Fibroblast of villous mesenchyme (primary cell): ENCODE measurements around the gene TMED1. TPM values are rescaled to one million over a fixed set of nuclear protein-coding genes. Genes with fewer than 3 reads are reported as not detected.
"Not testable (repeated sequence)": the region's sequence is repeated elsewhere in the genome, so short reads cannot be mapped to it uniquely, and the experiment has no call there.

Source experiments
- DNase-seq: peaks from one replicate; pipeline ENCODE4 v3.0.0-alpha.2; 2010; ENCODE audit warnings: low read depth
- H3K4me3 ChIP-seq: 2 replicates; pipeline ENCODE4 v1.5.1; 2011; ENCODE audit warnings: low read depth, mild to moderate bottlenecking, low read length
- CTCF ChIP-seq: IDR thresholded peaks from 2 replicates; pipeline ENCODE4 v1.5.1; 2012; ENCODE audit warnings: low read depth, mild to moderate bottlenecking, low read length; ENCODE audit not compliant: insufficient read depth
- total RNA-seq: library from RNA; depleted of rRNA; stranded (reverse); fragments of >200 nt; gene quantifications from 2 replicates; pipeline ENCODE4 v1.2.3, GENCODE V29; 2012

TMED1 gene
- total RNA-seq, 1 donor, result 46.6 TPM

DNA sequence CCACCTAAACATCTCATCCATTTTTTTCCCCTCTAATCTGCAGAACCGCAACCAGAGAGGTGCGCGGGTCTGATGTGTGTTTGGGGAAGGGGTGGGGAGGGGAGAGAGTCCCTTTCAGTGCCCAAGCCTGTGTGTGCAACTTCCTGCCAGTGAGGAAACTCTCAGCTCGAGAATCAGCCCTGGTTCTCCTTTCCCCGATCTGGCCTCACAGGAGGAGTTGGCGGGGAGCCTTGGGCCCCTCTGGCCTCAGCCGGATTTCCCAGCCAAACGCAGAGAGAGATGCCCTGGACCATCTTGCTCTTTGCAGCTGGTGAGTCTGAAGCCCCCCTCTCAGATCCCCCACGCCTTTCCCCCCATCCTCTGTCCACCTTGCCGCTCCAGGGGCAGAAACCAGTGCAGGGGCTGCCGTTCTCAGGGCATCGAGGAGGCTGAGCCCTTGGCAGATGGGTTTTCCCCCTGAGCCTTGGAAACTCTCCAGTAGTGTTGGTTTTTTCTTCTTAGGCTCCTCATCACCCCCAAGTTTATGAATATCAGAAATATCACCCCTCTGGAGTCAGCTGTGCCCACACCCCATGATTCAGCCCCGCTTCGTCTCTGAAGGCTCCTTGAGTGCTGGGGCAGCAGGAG, 12.3 kb upstream of the TMED1 start, which contains the start of gene C19orf38:
Gene C19orf38 (plus strand): TSS at position 186 of the 627 bp plus-strand sequence. CDS start 94 bp downstream, at position 280.
- DNase-seq, result no peak
- TF ChIP-seq CTCF, result no peak
- no peak within 1 kb of the TSS for H3K4me3 ChIP-seq

DNA sequence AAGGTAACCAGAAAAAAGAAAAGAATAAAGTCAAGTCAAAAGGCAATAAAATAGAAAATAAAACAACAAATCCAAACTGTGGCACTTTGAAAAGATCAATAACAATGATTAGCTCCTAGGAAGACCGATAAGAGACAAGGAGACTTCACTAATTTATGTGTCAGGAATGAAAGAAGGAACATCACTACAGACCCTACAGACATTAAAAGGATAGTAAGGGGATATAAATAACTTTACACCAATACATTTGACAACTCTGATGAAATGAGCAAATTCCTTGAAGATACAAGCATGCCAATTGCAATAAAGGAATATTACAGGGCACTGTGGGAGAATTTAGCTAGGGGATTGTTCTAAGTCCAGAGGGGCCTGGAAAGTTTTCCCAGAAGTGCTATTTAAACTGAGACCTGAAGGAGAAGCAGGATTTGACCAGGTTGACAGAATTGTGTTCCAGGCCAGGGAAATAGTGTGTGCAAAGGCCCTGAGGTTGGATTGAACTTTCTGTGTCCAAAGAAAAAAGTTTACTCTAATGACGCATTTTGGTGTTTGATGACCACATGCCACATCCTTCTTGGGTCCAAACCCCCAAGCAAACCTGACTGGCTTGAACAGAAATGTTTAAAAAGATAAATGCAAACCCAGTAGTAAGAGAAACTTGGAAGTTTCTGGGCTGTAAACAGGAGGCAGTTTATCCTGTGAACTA, 10.6 kb upstream of the TMED1 start:
- DNase-seq, result no peak
- H3K4me3 ChIP-seq, result no peak overlapping the region
- TF ChIP-seq CTCF, result no peak

- no peak overlapping the region for H3K4me3 ChIP-seq
- no peak for TF ChIP-seq CTCF
- DNase-seq, result no peak
These were observed 6.8 kb upstream of the TMED1 start for GRCh38 chr19:10842788-10843187.

DNA sequence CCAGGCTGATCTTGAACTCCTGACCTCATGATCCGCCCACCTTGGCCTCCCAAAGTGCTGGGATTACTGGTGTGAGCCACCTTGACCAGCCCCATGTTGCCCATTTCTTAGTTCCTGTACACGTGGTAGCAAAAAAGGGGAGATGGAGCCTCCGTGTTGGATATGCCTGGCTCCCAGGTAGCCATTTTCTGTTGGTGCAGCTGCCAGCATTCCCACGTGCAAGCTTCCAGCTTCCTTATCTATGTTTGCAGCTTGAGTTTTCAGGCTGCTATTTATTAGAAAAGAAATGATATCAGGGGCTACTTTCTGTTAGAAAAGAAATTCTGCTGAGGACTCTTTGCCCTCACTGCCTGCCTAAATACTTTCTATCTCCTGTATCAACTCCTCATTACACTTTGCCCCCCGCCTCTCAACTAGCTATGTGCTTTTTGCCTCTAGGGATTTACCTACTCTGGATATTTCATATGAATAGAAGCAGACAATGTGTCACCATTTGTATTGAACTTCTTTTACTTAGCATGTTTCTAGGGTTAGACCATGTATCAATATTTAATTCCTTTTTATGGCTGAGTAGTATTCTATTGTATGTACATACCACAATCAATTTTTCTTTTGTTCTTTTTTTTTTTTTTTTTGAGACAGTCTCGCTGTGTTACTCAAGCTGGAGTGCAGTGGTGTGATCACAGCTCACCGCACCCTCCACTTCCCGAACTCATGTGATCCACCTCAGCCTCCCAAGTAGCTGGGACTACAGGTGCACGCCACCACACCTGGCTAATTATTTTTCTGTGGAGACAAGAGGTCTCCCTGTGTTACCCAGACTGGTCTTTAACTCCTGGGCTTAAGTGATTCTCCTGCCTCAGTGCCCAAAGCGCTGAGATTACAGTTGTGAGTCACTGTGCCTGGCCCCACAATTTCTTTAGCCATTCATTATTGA, 3.4 kb upstream of the TMED1 start:
- no peak overlapping the region for H3K4me3 ChIP-seq
- no peak for TF ChIP-seq CTCF
- no peak for DNase-seq

- H3K4me3 ChIP-seq, result no peak overlapping the region
- TF ChIP-seq CTCF, result no peak
- DNase-seq, result no peak
These were observed 2.4 kb upstream of the TMED1 start for GRCh38 chr19:10838377-10838776.

DNA sequence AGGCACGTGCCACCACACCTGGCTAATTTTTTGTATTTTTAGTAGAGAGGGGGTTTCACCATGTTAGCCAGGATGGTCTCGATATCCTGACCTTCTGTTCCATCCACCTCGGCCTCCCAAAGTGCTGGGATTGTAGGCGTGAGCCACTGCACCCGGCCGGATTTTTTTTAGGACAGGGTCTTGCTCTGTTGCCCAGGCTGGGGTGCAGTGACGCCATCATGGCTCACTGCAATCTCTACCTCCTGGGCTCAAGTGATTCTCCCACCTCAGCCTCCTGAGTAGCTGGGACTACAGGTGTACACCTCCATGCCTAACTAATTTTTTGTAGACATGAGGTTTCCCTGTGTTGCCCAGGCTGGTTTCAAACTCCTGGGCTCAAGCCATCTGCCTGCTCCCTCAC, 1.6 kb upstream of the TMED1 start:
- DNase-seq, H3K4me3 ChIP-seq: not testable (repeated sequence)
